Common myeloid progenitor, CD34-positive (primary cell): Measurements from ENCODE around the gene RNU7-1.

Source experiments
- CTCF ChIA-PET: fragments of 350-600 bp; sonication (Branson Sonifier 250); formaldehyde crosslinking; loops from one replicate; lab custom pipeline; 2021; ENCODE audit warnings: antibody characterized with exemption; lab: Charles Lee
- POLR2A ChIA-PET: fragments of 350-600 bp; sonication (Branson Sonifier 250); formaldehyde crosslinking; loops from one replicate; lab custom pipeline; 2021; ENCODE audit warnings: antibody characterized with exemption; lab: Charles Lee
- DNase-seq, 3 donors: peaks; one replicate each; pipeline versions ENCODE4 v3.0.0 to v3.0.0-alpha.2; 2013
- H3K27ac ChIP-seq, 2 experiments: 1 replicate in 1 of 2; 2 replicates in 1 of 2; pipeline ENCODE4 v1.7.0; 2013; ENCODE audit warnings: inconsistent platforms in 2 of 2, low read length in 2 of 2, mild to moderate bottlenecking in 2 of 2, low read depth in 1 of 2, moderate library complexity in 1 of 2; ENCODE audit not compliant: severe bottlenecking in 2 of 2, insufficient read depth in 1 of 2, poor library complexity in 1 of 2
- H3K27me3 ChIP-seq, 5 experiments: replicated peaks in 2 of 5; 1 replicate in 3 of 5; 2 replicates in 2 of 5; pipeline versions ENCODE4 v1.6.1 to v1.7.0; 2013; ENCODE audit warnings: low read length in 4 of 5, mild to moderate bottlenecking in 2 of 5, moderate library complexity in 2 of 5, inconsistent platforms in 1 of 5; ENCODE audit not compliant: insufficient read depth in 5 of 5, control insufficient read depth in 4 of 5
- H3K36me3 ChIP-seq, 4 experiments: 1 replicate in 2 of 4; 2 replicates in 2 of 4; pipeline versions ENCODE4 v1.6.1 to v1.7.0; 2013; ENCODE audit warnings: low read length in 3 of 4, control low read depth in 1 of 4, mild to moderate bottlenecking in 1 of 4; ENCODE audit not compliant: control insufficient read depth in 4 of 4, insufficient read depth in 4 of 4
- H3K4me1 ChIP-seq, 4 experiments: 1 replicate in 3 of 4; 2 replicates in 1 of 4; pipeline versions ENCODE4 v1.6.1 to v1.7.1; 2013; ENCODE audit warnings: low read length in 3 of 4, mild to moderate bottlenecking in 3 of 4, control low read depth in 1 of 4, inconsistent platforms in 1 of 4, moderate library complexity in 1 of 4; ENCODE audit not compliant: control insufficient read depth in 4 of 4, insufficient read depth in 4 of 4; ENCODE audit errors: control extremely low read depth in 1 of 4
- H3K4me3 ChIP-seq, 7 experiments: 1 replicate in 4 of 7; 2 replicates in 3 of 7; pipeline versions ENCODE4 v1.5.1 to v1.7.0; 2013; ENCODE audit warnings: mild to moderate bottlenecking in 7 of 7, low read length in 6 of 7, moderate library complexity in 6 of 7, inconsistent platforms in 2 of 7, low read depth in 2 of 7, control low read depth in 1 of 7; ENCODE audit not compliant: insufficient read depth in 4 of 7, control insufficient read depth in 1 of 7; ENCODE audit errors: extremely low read depth in 1 of 7
- H3K9me3 ChIP-seq, 5 experiments: 1 replicate in 4 of 5; 2 replicates in 1 of 5; pipeline versions ENCODE4 v1.6.1 to v1.7.1; 2013; ENCODE audit warnings: low read length in 4 of 5, mild to moderate bottlenecking in 2 of 5, inconsistent platforms in 1 of 5, low read depth in 1 of 5, moderate library complexity in 1 of 5; ENCODE audit not compliant: control insufficient read depth in 4 of 5, insufficient read depth in 2 of 5; ENCODE audit errors: control extremely low read depth in 1 of 5
- WGBS: methylation state at CpG from one replicate; pipeline ENCODE4 v1.1.5; 2013; ENCODE audit not compliant: insufficient coverage; 5-methylcytosine and 5-hydroxymethylcytosine counted together

Gene RNU7-1

DNA sequence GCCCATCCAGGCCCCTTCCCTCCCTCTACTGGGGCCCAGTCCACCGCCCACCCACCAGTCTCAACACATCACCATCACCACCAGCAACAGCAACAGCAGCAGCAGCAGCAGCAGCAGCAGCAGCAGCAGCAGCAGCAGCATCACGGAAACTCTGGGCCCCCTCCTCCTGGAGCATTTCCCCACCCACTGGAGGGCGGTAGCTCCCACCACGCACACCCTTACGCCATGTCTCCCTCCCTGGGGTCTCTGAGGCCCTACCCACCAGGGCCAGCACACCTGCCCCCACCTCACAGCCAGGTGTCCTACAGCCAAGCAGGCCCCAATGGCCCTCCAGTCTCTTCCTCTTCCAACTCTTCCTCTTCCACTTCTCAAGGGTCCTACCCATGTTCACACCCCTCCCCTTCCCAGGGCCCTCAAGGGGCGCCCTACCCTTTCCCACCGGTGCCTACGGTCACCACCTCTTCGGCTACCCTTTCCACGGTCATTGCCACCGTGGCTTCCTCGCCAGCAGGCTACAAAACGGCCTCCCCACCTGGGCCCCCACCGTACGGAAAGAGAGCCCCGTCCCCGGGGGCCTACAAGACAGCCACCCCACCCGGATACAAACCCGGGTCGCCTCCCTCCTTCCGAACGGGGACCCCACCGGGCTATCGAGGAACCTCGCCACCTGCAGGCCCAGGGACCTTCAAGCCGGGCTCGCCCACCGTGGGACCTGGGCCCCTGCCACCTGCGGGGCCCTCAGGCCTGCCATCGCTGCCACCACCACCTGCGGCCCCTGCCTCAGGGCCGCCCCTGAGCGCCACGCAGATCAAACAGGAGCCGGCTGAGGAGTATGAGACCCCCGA lies 6.8 kb upstream of the RNU7-1 start:
- under 1% methylated on average over 35 of the region's 36 CpGs for WGBS
- Histone ChIP-seq H3K9me3 (no peaks in the 10 kb centered on the region), H3K4me1 (peaks cover 0 to 29% (median 27%) of the 10 kb centered on the region in 4 experiments), H3K36me3 (peaks cover 3 to 49% (median 28%) of the 10 kb centered on the region in 4 experiments), H3K27ac (peak overlapping the region; percentile 74 to 86), H3K27me3 (no peaks in the 10 kb centered on the region), H3K4me3 (peak overlapping the region; percentile 15 to 87 (median 81))
- CTCF ChIA-PET = interaction anchor here (1.0 to 16.4 kb wide), 10 partner anchors 8 to 172 kb away, joined by 3 to 441 read pairs (median 4); partner anchors contain the start of gene C1RL
- POLR2A ChIA-PET = interaction anchor here (0.5 to 1.8 kb wide), 8 partner anchors 8 to 69 kb away, joined by 3 to 6 read pairs (median 4); partner anchors contain the start of genes ATN1, LRRC23, SPSB2 and TPI1
- DNase-seq = peak in 2 of 3 donors; percentile 69 to 83

DNA sequence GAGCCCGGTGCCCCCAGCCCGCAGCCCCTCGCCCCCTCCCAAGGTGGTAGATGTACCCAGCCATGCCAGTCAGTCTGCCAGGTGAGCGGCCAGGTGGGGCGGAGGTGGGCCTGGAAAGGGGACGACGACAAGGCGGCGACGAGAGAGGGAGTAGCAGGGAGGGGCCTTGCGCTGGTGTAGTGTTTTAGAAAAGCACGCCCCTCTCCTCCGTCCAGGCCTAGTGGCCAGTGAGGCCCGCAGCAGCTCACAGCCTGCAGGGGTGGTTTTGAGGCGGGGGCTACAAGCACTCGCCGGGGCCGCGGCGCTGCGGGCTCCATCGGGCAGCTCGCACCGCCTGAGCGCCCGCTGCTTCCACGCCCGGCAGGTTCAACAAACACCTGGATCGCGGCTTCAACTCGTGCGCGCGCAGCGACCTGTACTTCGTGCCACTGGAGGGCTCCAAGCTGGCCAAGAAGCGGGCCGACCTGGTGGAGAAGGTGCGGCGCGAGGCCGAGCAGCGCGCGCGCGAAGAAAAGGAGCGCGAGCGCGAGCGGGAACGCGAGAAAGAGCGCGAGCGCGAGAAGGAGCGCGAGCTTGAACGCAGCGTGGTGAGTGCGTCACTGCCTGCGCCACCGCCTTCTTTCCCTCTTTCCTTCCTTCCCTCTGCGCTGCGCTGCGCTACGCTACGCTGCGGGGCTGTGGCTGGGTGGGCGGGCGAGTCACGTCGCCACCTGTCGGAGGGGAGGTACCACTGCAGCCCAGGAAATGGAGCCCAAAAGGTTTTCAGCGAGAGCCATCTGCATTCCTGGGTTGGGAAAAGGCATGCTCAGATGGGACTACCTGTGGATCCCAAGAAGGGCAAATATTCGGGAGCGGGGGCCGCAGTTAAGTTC lies 5.9 kb upstream of the RNU7-1 start:
- WGBS = under 1% methylated on average over 41 of the region's 80 CpGs
- Histone ChIP-seq H3K9me3 (no peaks in the 10 kb centered on the region), H3K4me1 (peaks cover 0 to 32% (median 29%) of the 10 kb centered on the region in 4 experiments), H3K27me3 (no peaks in the 10 kb centered on the region), H3K36me3 (peaks cover 3 to 49% (median 28%) of the 10 kb centered on the region in 4 experiments), H3K4me3 (peak overlapping the region; percentile 15 to 87 (median 81)), H3K27ac (peak overlapping the region; percentile 74 to 86)
- DNase-seq = peak; percentile 95 to 98 (median 98)
- ChIA-PET CTCF (interaction anchor here (0.6 to 16.4 kb wide), 20 partner anchors 9 to 171 kb away, joined by 3 to 441 read pairs (median 4); partner anchors contain the start of genes C1RL, LPCAT3 and SPSB2), POLR2A (interaction anchor here (0.5 to 1.8 kb wide), 8 partner anchors 9 to 70 kb away, joined by 3 to 6 read pairs (median 4); partner anchors contain the start of genes ATN1, LRRC23 and TPI1)

DNA sequence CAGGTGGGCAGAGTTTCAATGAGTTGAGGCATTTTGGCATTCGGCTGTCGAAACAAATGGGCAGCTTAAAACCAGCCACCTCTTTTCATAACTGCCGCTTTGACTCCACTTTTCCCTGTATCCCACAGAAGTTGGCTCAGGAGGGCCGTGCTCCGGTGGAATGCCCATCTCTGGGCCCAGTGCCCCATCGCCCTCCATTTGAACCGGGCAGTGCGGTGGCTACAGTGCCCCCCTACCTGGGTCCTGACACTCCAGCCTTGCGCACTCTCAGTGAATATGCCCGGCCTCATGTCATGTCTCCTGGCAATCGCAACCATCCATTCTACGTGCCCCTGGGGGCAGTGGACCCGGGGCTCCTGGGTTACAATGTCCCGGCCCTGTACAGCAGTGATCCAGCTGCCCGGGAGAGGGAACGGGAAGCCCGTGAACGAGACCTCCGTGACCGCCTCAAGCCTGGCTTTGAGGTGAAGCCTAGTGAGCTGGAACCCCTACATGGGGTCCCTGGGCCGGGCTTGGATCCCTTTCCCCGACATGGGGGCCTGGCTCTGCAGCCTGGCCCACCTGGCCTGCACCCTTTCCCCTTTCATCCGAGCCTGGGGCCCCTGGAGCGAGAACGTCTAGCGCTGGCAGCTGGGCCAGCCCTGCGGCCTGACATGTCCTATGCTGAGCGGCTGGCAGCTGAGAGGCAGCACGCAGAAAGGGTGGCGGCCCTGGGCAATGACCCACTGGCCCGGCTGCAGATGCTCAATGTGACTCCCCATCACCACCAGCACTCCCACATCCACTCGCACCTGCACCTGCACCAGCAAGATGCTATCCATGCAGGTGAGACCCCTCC lies 5.0 kb upstream of the RNU7-1 start:
- 90% methylated on average over 23 of the region's 32 CpGs for WGBS
- CTCF ChIA-PET = interaction anchor here (0.6 to 16.4 kb wide), 17 partner anchors 9 to 170 kb away, joined by 3 to 441 read pairs (median 5); partner anchors contain the start of genes C1RL, LPCAT3, PTPN6 and SPSB2
- peak overlapping the region; percentile 54 to 86 for H3K27ac ChIP-seq
- peaks cover 0 to 41% (median 35%) of the 10 kb centered on the region in 4 experiments for H3K4me1 ChIP-seq
- H3K36me3 ChIP-seq = peaks cover 3 to 46% (median 27%) of the 10 kb centered on the region in 4 experiments
- peak overlapping the region in 5 of 7 experiments; percentile 72 to 87 (median 82) for H3K4me3 ChIP-seq
- no peak for DNase-seq
- H3K27me3 ChIP-seq = no peaks in the 10 kb centered on the region
- POLR2A ChIA-PET = interaction anchor here (0.5 to 1.4 kb wide), 4 partner anchors 8 to 24 kb away, joined by 3 to 6 read pairs (median 4); no protein-coding TSS in a partner anchor
- no peaks in the 10 kb centered on the region for H3K9me3 ChIP-seq

DNA sequence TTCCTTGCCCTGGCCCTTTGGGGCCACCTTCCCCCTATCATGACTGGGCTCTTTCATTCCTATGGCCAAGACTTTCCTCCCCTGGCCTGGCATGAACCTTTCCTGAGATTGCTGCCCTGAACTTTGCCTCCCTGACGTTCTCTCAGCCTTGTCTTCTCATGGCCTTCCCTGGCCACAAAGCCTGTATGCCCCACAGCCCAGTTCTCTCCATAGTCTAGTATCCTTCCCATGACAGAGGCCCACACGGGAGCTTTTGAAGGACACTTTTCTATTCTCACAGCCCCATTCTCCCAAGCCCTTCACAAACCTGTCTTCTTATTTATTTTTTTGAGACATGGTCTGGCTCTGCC lies 4.5 kb upstream of the RNU7-1 start:
- H3K27me3 ChIP-seq = no peaks in the 10 kb centered on the region
- no peak overlapping the region for H3K4me3 ChIP-seq
- 82% methylated on average over 1 of the region's 2 CpGs for WGBS
- peaks cover 0 to 47% (median 38%) of the 10 kb centered on the region in 4 experiments for H3K4me1 ChIP-seq
- DNase-seq = no peak
- ChIA-PET CTCF (interaction anchor here (1.0 to 16.4 kb wide), 14 partner anchors 10 to 171 kb away, joined by 3 to 441 read pairs (median 5); partner anchors contain the start of genes PTPN6 and SPSB2), POLR2A (interaction anchor here (0.5 kb wide), 1 partner anchor 24 kb away, joined by 4 read pairs; no protein-coding TSS in a partner anchor)
- H3K36me3 ChIP-seq = peaks cover 3 to 40% (median 24%) of the 10 kb centered on the region in 4 experiments
- H3K9me3 ChIP-seq = no peaks in the 10 kb centered on the region
- peak overlapping the region in 1 of 2 experiments; percentile 86 for H3K27ac ChIP-seq

DNA sequence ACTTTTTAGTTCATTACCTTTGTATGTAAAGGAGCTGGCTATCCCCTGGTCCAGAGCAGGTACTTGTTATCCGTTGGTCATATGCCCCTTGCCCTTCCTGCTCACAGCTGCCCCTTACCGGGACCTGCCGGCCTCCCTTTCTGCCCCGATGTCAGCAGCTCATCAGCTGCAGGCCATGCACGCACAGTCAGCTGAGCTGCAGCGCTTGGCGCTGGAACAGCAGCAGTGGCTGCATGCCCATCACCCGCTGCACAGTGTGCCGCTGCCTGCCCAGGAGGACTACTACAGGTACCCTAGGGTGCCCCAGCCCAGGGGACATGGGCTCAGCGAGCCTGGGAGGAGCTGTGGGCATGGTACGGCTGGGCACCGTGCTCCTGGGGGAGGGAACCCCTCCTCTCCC lies 2.3 kb upstream of the RNU7-1 start:
- Histone ChIP-seq H3K4me1 (peaks cover 3 to 62% (median 51%) of the 10 kb centered on the region in 4 experiments), H3K36me3 (peaks cover 0 to 22% (median 11%) of the 10 kb centered on the region in 4 experiments), H3K27ac (no peak overlapping the region), H3K27me3 (no peaks in the 10 kb centered on the region), H3K9me3 (no peaks in the 10 kb centered on the region), H3K4me3 (no peak overlapping the region)
- ChIA-PET POLR2A (no interaction called here), CTCF (interaction anchor here (0.9 to 16.4 kb wide), 9 partner anchors 9 to 103 kb away, joined by 3 to 441 read pairs (median 14); partner anchors contain the start of genes PTPN6 and SPSB2)
- no peak for DNase-seq
- WGBS = 97% methylated on average over 9 of the region's 12 CpGs
